SU-DHL-6 (cell line): ENCODE measurements around the gene HP1BP3.

Experiments
- H2AFZ ChIP-seq: fragments of 200-600 bp; sonication (generic); 2 replicates; pipeline ENCODE4 v1.6.1; 2014; ENCODE audit warnings: low read depth, mild to moderate bottlenecking, moderate library complexity, mixed read lengths, antibody characterized with exemption, low read length; ENCODE audit not compliant: severe bottlenecking
- H3F3A ChIP-seq: fragments of 200-600 bp; shearing (Covaris generic); 2 replicates; pipeline ENCODE4 v1.6.0; 2016; ENCODE audit warnings: antibody characterized with exemption, mild to moderate bottlenecking; ENCODE audit not compliant: insufficient read depth
- H3K27ac ChIP-seq: fragments of 200-600 bp; sonication (generic); 2 replicates; pipeline ENCODE4 v1.5.1; 2016; ENCODE audit warnings: low read depth, mild to moderate bottlenecking, low read length, moderate library complexity, mixed read lengths
- H3K27me3 ChIP-seq: fragments of 200-600 bp; sonication (generic), shearing (Covaris generic); 2 replicates; pipeline ENCODE4 v1.6.0; 2014; ENCODE audit warnings: mild to moderate bottlenecking, low read length
- H3K36me3 ChIP-seq: fragments of 200-600 bp; sonication (generic); 2 replicates; pipeline ENCODE4 v1.6.1; 2014; ENCODE audit warnings: mild to moderate bottlenecking, low read length, mixed read lengths
- H3K4me2 ChIP-seq: fragments of 300-600, 200-600 bp; shearing (Covaris generic), sonication (generic); 2 replicates; pipeline ENCODE4 v1.6.0; 2014; ENCODE audit warnings: low read length, low read depth, mild to moderate bottlenecking; ENCODE audit not compliant: poor library complexity, severe bottlenecking
- H3K4me3 ChIP-seq: fragments of 200-600 bp; sonication (generic); 2 replicates; pipeline ENCODE4 v1.5.1; 2014; ENCODE audit warnings: antibody characterized with exemption, low read length, mild to moderate bottlenecking, mixed read lengths; ENCODE audit not compliant: insufficient read depth, poor library complexity, severe bottlenecking
- H3K79me2 ChIP-seq: fragments of 200-600 bp; sonication (generic); 2 replicates; pipeline ENCODE4 v1.6.1; 2014; ENCODE audit warnings: mild to moderate bottlenecking, low read length, moderate library complexity; ENCODE audit not compliant: insufficient read depth
- H3K9ac ChIP-seq: fragments of 200-600 bp; sonication (generic); 2 replicates; pipeline ENCODE4 v1.7.0; 2014; ENCODE audit warnings: mild to moderate bottlenecking, low read length
- H3K9me2 ChIP-seq: fragments of 200-600 bp; sonication (generic); replicated peaks from 2 replicates; pipeline ENCODE4 v1.6.1; 2014; ENCODE audit warnings: low read length; ENCODE audit not compliant: insufficient read depth
- H3K9me3 ChIP-seq: fragments of 200-600 bp; sonication (generic); 2 replicates; pipeline ENCODE4 v1.6.1; 2014; ENCODE audit warnings: low read length, mixed read lengths; ENCODE audit not compliant: insufficient read depth
- H4K20me1 ChIP-seq: fragments of 200-600 bp; sonication (generic); 2 replicates; pipeline ENCODE4 v1.6.1; 2014; ENCODE audit warnings: low read depth, mild to moderate bottlenecking, antibody characterized with exemption, low read length, moderate library complexity, mixed read lengths
- CTCF ChIP-seq: fragments of 200-600 bp; sonication (generic); IDR thresholded peaks from one replicate; pipeline ENCODE4 v1.5.1; 2017; ENCODE audit warnings: antibody characterized with exemption, mild to moderate bottlenecking, low read length, moderate library complexity; ENCODE audit not compliant: insufficient read depth, poor library complexity, severe bottlenecking
- EZH2phosphoT487 ChIP-seq: fragments of 200-600 bp; sonication (generic), shearing (Covaris generic); conservative IDR thresholded peaks from 2 replicates; pipeline ENCODE4 v1.6.1; 2018; ENCODE audit warnings: mild to moderate bottlenecking, antibody characterized with exemption, low read length, moderate library complexity, mixed read lengths

Gene HP1BP3

GRCh38 chr1:20829531-20829930, 42.4 kb upstream of the HP1BP3 start:
- no peak overlapping the region for H3K9ac ChIP-seq
- H3K36me3 ChIP-seq: peaks cover 4% of the 10 kb centered on the region; the same call in 1 of the 2 replicates
- no peaks in the 10 kb centered on the region for H3K27me3 ChIP-seq
- no peaks in the 10 kb centered on the region for H4K20me1 ChIP-seq
- no peaks in the 10 kb centered on the region for H3F3A ChIP-seq
- H3K27ac ChIP-seq: no peak overlapping the region
- no peaks in the 10 kb centered on the region for H3K79me2 ChIP-seq
- no peak overlapping the region for H2AFZ ChIP-seq
- no peak for TF ChIP-seq EZH2phosphoT487
- TF ChIP-seq CTCF: no peak
- H3K4me3 ChIP-seq: no peak overlapping the region
- no peak overlapping the region for H3K4me2 ChIP-seq
- H3K9me2 ChIP-seq: no peaks in the 10 kb centered on the region
- H3K9me3 ChIP-seq: no peaks in the 10 kb centered on the region

GRCh38 chr1:20823845-20824244, 36.7 kb upstream of the HP1BP3 start:
- no peak for TF ChIP-seq CTCF
- TF ChIP-seq EZH2phosphoT487: no peak
- no peaks in the 10 kb centered on the region for H3K79me2 ChIP-seq
- no peaks in the 10 kb centered on the region for H3K9me3 ChIP-seq
- no peaks in the 10 kb centered on the region for H3F3A ChIP-seq
- no peaks in the 10 kb centered on the region for H3K9me2 ChIP-seq
- H3K4me3 ChIP-seq: no peak overlapping the region
- peaks cover 5% of the 10 kb centered on the region; the same call in 1 of the 2 replicates for H3K36me3 ChIP-seq
- H3K27ac ChIP-seq: no peak overlapping the region
- no peak overlapping the region for H2AFZ ChIP-seq
- no peak overlapping the region for H3K9ac ChIP-seq
- H3K27me3 ChIP-seq: no peaks in the 10 kb centered on the region
- H4K20me1 ChIP-seq: no peaks in the 10 kb centered on the region
- no peak overlapping the region for H3K4me2 ChIP-seq

GRCh38 chr1:20821466-20821865, 34.4 kb upstream of the HP1BP3 start:
- Histone ChIP-seq H3K9ac (no peak overlapping the region), H3K27ac (no peak overlapping the region), H3K4me3 (no peak overlapping the region), H3K27me3 (no peaks in the 10 kb centered on the region), H2AFZ (no peak overlapping the region), H3K79me2 (no peaks in the 10 kb centered on the region), H3K9me3 (no peaks in the 10 kb centered on the region), H3K36me3 (peaks cover 5% of the 10 kb centered on the region; the same call in 1 of the 2 replicates), H4K20me1 (no peaks in the 10 kb centered on the region), H3K4me2 (no peak overlapping the region), H3K9me2 (no peaks in the 10 kb centered on the region), H3F3A (no peaks in the 10 kb centered on the region)
- TF ChIP-seq CTCF (no peak), EZH2phosphoT487 (no peak)
